Smooth muscle cell (in vitro differentiated cells): ENCODE results near the gene SPATS2. TPM values are rescaled to one million over a fixed set of nuclear protein-coding genes. Genes with fewer than 3 reads are reported as not detected.

ENCODE experiments used
- DNase-seq: peaks from one replicate; lab custom pipeline; 2025; ENCODE audit not compliant: unreplicated experiment; lab: John Stamatoyannopoulos, UW
- H2AFZ ChIP-seq: fragments of 200-600 bp; sonication (generic); 2 replicates; pipeline ENCODE4 v1.6.0; 2016; ENCODE audit warnings: antibody characterized with exemption, low read depth, mild to moderate bottlenecking
- H3F3A ChIP-seq: fragments of 200-600 bp; sonication (generic); 2 replicates; pipeline ENCODE4 v1.6.0; 2017; ENCODE audit warnings: antibody characterized with exemption, low read depth
- H3K27ac ChIP-seq: fragments of 200-600 bp; sonication (generic); 2 replicates; pipeline ENCODE4 v1.5.1; 2016; ENCODE audit warnings: low read depth, mild to moderate bottlenecking
- H3K27me3 ChIP-seq: fragments of 200-600 bp; sonication (generic); 2 replicates; pipeline ENCODE4 v1.6.1; 2016; ENCODE audit warnings: low read depth, mild to moderate bottlenecking
- H3K36me3 ChIP-seq: fragments of 200-600 bp; sonication (generic); 2 replicates; pipeline ENCODE4 v1.5.1; 2016; ENCODE audit warnings: low read depth
- H3K4me1 ChIP-seq: fragments of 200-600 bp; sonication (generic); 2 replicates; pipeline ENCODE4 v1.5.1; 2016; ENCODE audit warnings: low read depth
- H3K4me2 ChIP-seq: fragments of 200-600 bp; sonication (generic); 2 replicates; pipeline ENCODE4 v1.6.0; 2016; ENCODE audit warnings: mild to moderate bottlenecking
- H3K4me3 ChIP-seq: fragments of 200-600 bp; sonication (generic); 2 replicates; pipeline ENCODE4 v1.5.1; 2016; ENCODE audit warnings: mild to moderate bottlenecking
- H3K79me2 ChIP-seq: fragments of 200-600 bp; sonication (generic); 2 replicates; pipeline ENCODE4 v1.6.0; 2016; ENCODE audit warnings: low read depth, mild to moderate bottlenecking
- H3K9ac ChIP-seq: fragments of 200-600 bp; sonication (generic); 2 replicates; pipeline ENCODE4 v1.6.0; 2016; ENCODE audit warnings: low read depth
- H3K9me3 ChIP-seq: fragments of 200-600 bp; sonication (generic); replicated peaks from 2 replicates; pipeline ENCODE4 v1.5.1; 2016; ENCODE audit warnings: low read depth
- H4K20me1 ChIP-seq: fragments of 200-600 bp; sonication (generic); 2 replicates; pipeline ENCODE4 v1.6.0; 2016; ENCODE audit warnings: low read depth
- WGBS: methylation state at CpG from one replicate; pipeline ENCODE4 v1.1.7; 2016; ENCODE audit warnings: low lambda C conversion rate; 5-methylcytosine and 5-hydroxymethylcytosine counted together
- polyA plus RNA-seq: library from polyadenylated mRNA; unstranded; fragments of >200 nt; fragmentation: Nextera tagmentation; extraction: Ambion mirVana; gene quantifications from 2 replicates; pipeline ENCODE4 v1.2.1, GENCODE V29; 2016
- total RNA-seq: library from RNA; depleted of rRNA; stranded (reverse); fragments of >200 nt; gene quantifications from 2 replicates; pipeline ENCODE4 v1.2.3, GENCODE V29; 2014
- TF ChIP-seq, protein P1 (sequence below): fragments of 200-600 bp; sonication (generic); IDR thresholded peaks from 2 replicates; pipeline ENCODE4 v1.5.1; 2017; ENCODE audit warnings: borderline replicate concordance, mild to moderate bottlenecking, antibody characterized with exemption; ENCODE audit not compliant: insufficient read depth, poor library complexity, severe bottlenecking

SPATS2 gene
- total and polyA plus RNA-seq, 2 experiments from 2014 or later, result 33.6 to 35.6 TPM

GRCh38 chr12:49511410-49511809, 144.1 kb downstream of the SPATS2 start:
- H3K9me3 ChIP-seq, result no peaks in the 10 kb centered on the region
- no peak overlapping the region for H3K4me3 ChIP-seq
- no peak overlapping the region for H3K4me2 ChIP-seq
- H3K9ac ChIP-seq, result no peak overlapping the region
- peaks cover 3% of the 10 kb centered on the region for H4K20me1 ChIP-seq
- TF ChIP-seq, protein P1, sequence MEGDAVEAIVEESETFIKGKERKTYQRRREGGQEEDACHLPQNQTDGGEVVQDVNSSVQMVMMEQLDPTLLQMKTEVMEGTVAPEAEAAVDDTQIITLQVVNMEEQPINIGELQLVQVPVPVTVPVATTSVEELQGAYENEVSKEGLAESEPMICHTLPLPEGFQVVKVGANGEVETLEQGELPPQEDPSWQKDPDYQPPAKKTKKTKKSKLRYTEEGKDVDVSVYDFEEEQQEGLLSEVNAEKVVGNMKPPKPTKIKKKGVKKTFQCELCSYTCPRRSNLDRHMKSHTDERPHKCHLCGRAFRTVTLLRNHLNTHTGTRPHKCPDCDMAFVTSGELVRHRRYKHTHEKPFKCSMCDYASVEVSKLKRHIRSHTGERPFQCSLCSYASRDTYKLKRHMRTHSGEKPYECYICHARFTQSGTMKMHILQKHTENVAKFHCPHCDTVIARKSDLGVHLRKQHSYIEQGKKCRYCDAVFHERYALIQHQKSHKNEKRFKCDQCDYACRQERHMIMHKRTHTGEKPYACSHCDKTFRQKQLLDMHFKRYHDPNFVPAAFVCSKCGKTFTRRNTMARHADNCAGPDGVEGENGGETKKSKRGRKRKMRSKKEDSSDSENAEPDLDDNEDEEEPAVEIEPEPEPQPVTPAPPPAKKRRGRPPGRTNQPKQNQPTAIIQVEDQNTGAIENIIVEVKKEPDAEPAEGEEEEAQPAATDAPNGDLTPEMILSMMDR, result no peak
- peaks cover 4% of the 10 kb centered on the region for H3F3A ChIP-seq
- no peak for DNase-seq
- no peak overlapping the region for H3K27ac ChIP-seq
- no peaks in the 10 kb centered on the region for H3K79me2 ChIP-seq
- no peak overlapping the region for H2AFZ ChIP-seq
- no peaks in the 10 kb centered on the region for H3K36me3 ChIP-seq
- H3K27me3 ChIP-seq, result no peaks in the 10 kb centered on the region
- H3K4me1 ChIP-seq, result no peaks in the 10 kb centered on the region

DNA sequence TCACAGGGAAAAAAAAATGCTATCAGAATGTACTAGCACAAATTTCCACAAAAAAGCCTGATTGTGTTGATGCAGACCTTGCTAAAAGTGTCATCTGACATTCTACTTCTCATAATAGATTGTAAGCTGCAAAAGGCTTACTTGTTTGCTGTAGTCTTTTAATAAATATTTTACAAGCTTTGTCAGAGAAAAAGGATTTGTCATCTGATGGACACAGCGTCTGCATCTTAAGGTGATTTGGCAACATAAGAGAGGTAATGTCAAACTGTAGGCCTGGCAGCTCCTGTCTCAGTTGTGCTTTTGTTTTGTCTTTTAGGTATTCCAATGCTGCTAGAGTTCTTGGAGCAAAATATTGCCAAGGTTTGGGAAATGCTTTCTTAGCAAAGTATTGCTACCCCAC, 145.3 kb downstream of the SPATS2 start:
- Histone ChIP-seq H2AFZ (no peak overlapping the region), H4K20me1 (peaks cover 3% of the 10 kb centered on the region), H3K36me3 (no peaks in the 10 kb centered on the region), H3K4me3 (no peak overlapping the region), H3K4me2 (no peak overlapping the region), H3F3A (no peaks in the 10 kb centered on the region), H3K27me3 (no peaks in the 10 kb centered on the region), H3K27ac (no peak overlapping the region), H3K9ac (no peak overlapping the region), H3K9me3 (no peaks in the 10 kb centered on the region), H3K79me2 (no peaks in the 10 kb centered on the region), H3K4me1 (no peaks in the 10 kb centered on the region)
- TF ChIP-seq, protein P1, result no peak
- 67% methylated on average over 1 of the region's 1 CpG for WGBS
- DNase-seq, result no peak

DNA sequence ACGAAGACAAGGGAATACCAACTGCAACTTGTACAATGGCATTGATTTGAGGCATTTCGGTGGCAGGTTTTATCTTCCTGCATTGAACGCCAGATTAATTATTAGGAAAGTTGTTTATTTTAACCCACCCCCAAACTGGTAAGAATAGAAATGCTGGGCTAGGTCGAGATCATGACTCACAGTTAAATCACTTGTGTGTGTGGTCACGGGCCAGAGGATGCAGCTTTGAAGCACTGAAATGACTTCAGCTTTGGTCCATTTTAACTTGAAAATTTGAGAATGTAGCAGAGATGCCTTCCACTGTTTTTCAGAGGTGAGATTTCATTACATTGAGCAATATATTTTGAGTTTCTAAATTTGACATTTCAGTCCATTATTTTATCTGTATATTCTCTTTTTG, 148.0 kb downstream of the SPATS2 start:
- TF ChIP-seq, protein P1, result no peak
- WGBS, result 46% methylated on average over 5 of the region's 5 CpGs
- Histone ChIP-seq H3K4me2 (no peak overlapping the region), H3K4me1 (no peaks in the 10 kb centered on the region), H3K9ac (no peak overlapping the region), H3K4me3 (no peak overlapping the region), H3K36me3 (no peaks in the 10 kb centered on the region), H4K20me1 (peaks cover 3% of the 10 kb centered on the region), H3K79me2 (no peaks in the 10 kb centered on the region), H3K27ac (no peak overlapping the region), H3K9me3 (no peaks in the 10 kb centered on the region), H3K27me3 (no peaks in the 10 kb centered on the region), H2AFZ (no peak overlapping the region), H3F3A (no peaks in the 10 kb centered on the region)
- DNase-seq, result no peak

GRCh38 chr12:49518914-49519573, 151.8 kb downstream of the SPATS2 start:
- Histone ChIP-seq H2AFZ (no peak overlapping the region), H3K27me3 (no peaks in the 10 kb centered on the region), H3K9ac (no peak overlapping the region), H3K79me2 (no peaks in the 10 kb centered on the region), H3K9me3 (no peaks in the 10 kb centered on the region), H3K4me3 (no peak overlapping the region), H3K4me2 (no peak overlapping the region), H3K36me3 (no peaks in the 10 kb centered on the region), H3K27ac (no peak overlapping the region), H3F3A (no peaks in the 10 kb centered on the region), H3K4me1 (no peaks in the 10 kb centered on the region), H4K20me1 (peaks cover 3% of the 10 kb centered on the region)
- TF ChIP-seq, protein P1, result no peak
- no peak for DNase-seq
- WGBS, result 56% methylated on average over 2 of the region's 2 CpGs
